Ovary (tissue), 3 donors: ENCODE results near the gene ALDH1A3.

Experiments used
- CTCF ChIP-seq, 3 donors: fragments of 450-650 bp in 2 of 3; fragments of 200-600 bp in 1 of 3; IDR thresholded peaks; one replicate each; pipeline versions ENCODE4 v1.5.1 to v1.8.0; 2016 to 2022; ENCODE audit warnings: antibody characterized with exemption in 3 of 3, mild to moderate bottlenecking in 1 of 3
- POLR2A ChIP-seq: fragments of 450-650 bp; IDR thresholded peaks from one replicate; pipeline ENCODE4 v1.6.1; 2017; ENCODE audit warnings: antibody characterized with exemption, mild to moderate bottlenecking, moderate library complexity
- donor health status: DM: no; HTN: no; CAD: no.

GRCh38 chr15:100858294-100858693, 21.3 kb upstream of the ALDH1A3 start:
- TF ChIP-seq CTCF (IDR thresholded peaks at IDR 0.05) (no peak), POLR2A (no peak)
